LNCAP (cell line): ENCODE measurements around the gene CNOT11.

Source experiments
- TF ChIP-seq, protein P1 (sequence below): fragments of 450-650 bp; IDR thresholded peaks from 2 replicates; pipeline ENCODE4 v1.5.1; 2017; ENCODE audit warnings: mild to moderate bottlenecking

CNOT11 gene

GRCh38 chr2:101262142-101262541, 9.5 kb downstream of the CNOT11 start:
- TF ChIP-seq, protein P1, sequence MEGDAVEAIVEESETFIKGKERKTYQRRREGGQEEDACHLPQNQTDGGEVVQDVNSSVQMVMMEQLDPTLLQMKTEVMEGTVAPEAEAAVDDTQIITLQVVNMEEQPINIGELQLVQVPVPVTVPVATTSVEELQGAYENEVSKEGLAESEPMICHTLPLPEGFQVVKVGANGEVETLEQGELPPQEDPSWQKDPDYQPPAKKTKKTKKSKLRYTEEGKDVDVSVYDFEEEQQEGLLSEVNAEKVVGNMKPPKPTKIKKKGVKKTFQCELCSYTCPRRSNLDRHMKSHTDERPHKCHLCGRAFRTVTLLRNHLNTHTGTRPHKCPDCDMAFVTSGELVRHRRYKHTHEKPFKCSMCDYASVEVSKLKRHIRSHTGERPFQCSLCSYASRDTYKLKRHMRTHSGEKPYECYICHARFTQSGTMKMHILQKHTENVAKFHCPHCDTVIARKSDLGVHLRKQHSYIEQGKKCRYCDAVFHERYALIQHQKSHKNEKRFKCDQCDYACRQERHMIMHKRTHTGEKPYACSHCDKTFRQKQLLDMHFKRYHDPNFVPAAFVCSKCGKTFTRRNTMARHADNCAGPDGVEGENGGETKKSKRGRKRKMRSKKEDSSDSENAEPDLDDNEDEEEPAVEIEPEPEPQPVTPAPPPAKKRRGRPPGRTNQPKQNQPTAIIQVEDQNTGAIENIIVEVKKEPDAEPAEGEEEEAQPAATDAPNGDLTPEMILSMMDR = no peak

- TF ChIP-seq, protein P1 = no peak
These were observed 10.7 kb downstream of the CNOT11 start for GRCh38 chr2:101263377-101263800.

DNA sequence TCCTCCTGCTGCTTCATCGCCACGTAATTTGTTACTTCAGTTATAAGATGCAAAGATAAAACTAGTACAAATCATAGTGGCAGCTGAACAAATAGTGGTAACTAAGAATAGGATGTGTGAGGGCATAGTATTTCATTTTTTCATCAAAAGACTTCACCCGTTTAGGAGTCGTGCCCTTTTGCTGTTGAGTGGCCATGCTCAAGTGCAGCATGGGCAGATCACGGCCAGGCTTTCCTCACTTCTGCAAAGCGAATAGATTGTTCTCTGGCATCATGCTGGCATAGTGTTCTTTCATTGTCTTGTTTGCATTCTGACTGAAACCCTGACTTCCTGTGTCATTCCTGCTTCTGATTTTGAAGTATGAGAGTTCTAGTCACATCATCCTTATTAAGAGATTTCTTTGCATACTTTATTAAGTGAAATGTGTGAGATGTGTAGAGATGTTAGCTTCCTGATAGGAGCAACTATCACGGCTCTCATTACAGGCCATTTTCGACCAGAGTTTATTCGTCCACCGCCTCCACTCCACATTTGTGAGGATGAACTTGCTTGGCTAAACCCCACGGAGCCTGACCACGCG, 11.8 kb downstream of the CNOT11 start:
- TF ChIP-seq, protein P1 = no peak

- TF ChIP-seq, protein P1 = no peak
These were observed 13.3 kb downstream of the CNOT11 start for GRCh38 chr2:101265893-101266499.

GRCh38 chr2:101267671-101268656, 15.3 kb downstream of the CNOT11 start:
- TF ChIP-seq, protein P1 = no peak

GRCh38 chr2:101270700-101271259, 18.1 kb downstream of the CNOT11 start:
- TF ChIP-seq, protein P1 = no peak

DNA sequence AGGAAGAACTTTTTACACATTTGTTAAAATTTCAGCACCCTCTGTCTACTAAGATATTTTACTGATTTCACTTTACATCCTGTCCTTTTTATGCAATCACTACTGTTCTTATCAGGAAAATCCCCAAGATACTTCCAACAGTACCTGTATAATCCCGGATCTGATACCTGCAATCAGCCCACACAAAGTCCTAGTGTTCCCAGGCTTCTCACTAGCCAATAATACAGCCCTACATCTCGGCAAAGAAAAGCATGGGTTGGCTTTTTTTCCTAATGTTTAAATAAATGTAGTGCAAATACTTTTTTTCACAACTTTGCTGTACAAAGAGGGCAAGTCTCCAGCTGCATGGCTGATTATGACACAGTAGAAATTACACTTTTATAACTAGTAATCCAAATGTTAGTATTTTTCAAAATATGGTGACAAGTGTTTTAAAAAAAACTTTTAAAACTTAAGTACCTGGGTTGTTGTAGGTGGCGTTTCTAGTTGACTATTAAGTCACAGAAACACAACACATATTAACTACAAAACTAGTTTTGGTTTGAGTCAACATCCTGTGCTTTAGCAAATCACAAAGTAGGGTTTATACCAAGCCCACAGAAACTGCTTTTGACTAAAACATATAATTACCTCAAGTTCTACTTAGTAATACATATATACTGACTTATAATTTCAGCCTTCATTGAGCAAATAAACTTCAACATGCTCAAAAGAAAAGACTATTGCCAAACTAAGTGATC, 19.5 kb downstream of the CNOT11 start:
- TF ChIP-seq, protein P1 = no peak
